PC-9 (cell line): ENCODE data around the gene UTS2. TPM values are rescaled to one million over a fixed set of nuclear protein-coding genes. Genes with fewer than 3 reads are reported as not detected.

Experiments used
- BruUV-seq: library from RNA; stranded (reverse); fragments of 400-500 nt; replicated peaks from 2 replicates; lab custom pipeline; 2021; lab: Mats Ljungman, UMichigan
- CTCF ChIA-PET: fragments of 300-600 bp; sonication (Branson Sonifier 250); formaldehyde crosslinking; loops from one replicate; lab custom pipeline; 2022; ENCODE audit warnings: antibody characterized with exemption; lab: Charles Lee
- POLR2A ChIA-PET: fragments of 300-600 bp; sonication (Branson Sonifier 250); formaldehyde crosslinking; loops from one replicate; lab custom pipeline; 2022; ENCODE audit warnings: antibody characterized with exemption; ENCODE audit not compliant: unreplicated experiment; lab: Charles Lee
- DNase-seq, 2 experiments: peaks; one replicate each; pipeline versions ENCODE4 v3.0.0 to v3.0.0-alpha.2; 2015 to 2022; ENCODE audit warnings: mixed read lengths in 1 of 2
- H2AFZ ChIP-seq: fragments of 200-600 bp; sonication (generic); 2 replicates; pipeline ENCODE4 v1.8.1; 2017; ENCODE audit warnings: antibody characterized with exemption
- H3F3A ChIP-seq: fragments of 200-600 bp; sonication (generic); 2 replicates; pipeline ENCODE4 v1.8.1; 2017; ENCODE audit warnings: antibody characterized with exemption, mild to moderate bottlenecking, low read depth; ENCODE audit not compliant: insufficient read depth
- H3K27ac ChIP-seq: fragments of 200-600 bp; sonication (generic); 2 replicates; pipeline ENCODE4 v1.6.1; 2016; ENCODE audit warnings: mixed run types
- H3K27me3 ChIP-seq: fragments of 200-600 bp; sonication (generic); 2 replicates; pipeline ENCODE4 v1.6.1; 2016; ENCODE audit warnings: low read depth, mixed run types; ENCODE audit not compliant: insufficient read depth
- H3K36me3 ChIP-seq: fragments of 200-600 bp; sonication (generic); 2 replicates; pipeline ENCODE4 v1.6.1; 2016; ENCODE audit warnings: low read depth, mixed run types
- H3K4me1 ChIP-seq: fragments of 200-600 bp; sonication (generic); replicated peaks from 2 replicates; pipeline ENCODE4 v1.6.1; 2016; ENCODE audit warnings: mixed run types; ENCODE audit not compliant: insufficient read depth
- H3K4me2 ChIP-seq: fragments of 200-600 bp; sonication (generic); 2 replicates; pipeline ENCODE4 v1.6.1; 2017; ENCODE audit warnings: mixed run types
- H3K4me3 ChIP-seq: fragments of 200-600 bp; sonication (generic); 2 replicates; pipeline ENCODE4 v1.6.1; 2016; ENCODE audit warnings: mixed run types
- H3K79me2 ChIP-seq: fragments of 200-600 bp; sonication (generic); 2 replicates; pipeline ENCODE4 v1.6.1; 2017; ENCODE audit warnings: low read depth, mixed run types
- H3K9me2 ChIP-seq: fragments of 200-600 bp; sonication (generic); 2 replicates; pipeline ENCODE4 v1.8.1; 2017; ENCODE audit warnings: mild to moderate bottlenecking; ENCODE audit not compliant: insufficient read depth
- H3K9me3 ChIP-seq: fragments of 200-600 bp; sonication (generic); 2 replicates; pipeline ENCODE4 v1.8.1; 2016; ENCODE audit warnings: low read depth; ENCODE audit not compliant: insufficient read depth
- H4K20me1 ChIP-seq: fragments of 200-600 bp; sonication (generic); 2 replicates; pipeline ENCODE4 v1.8.1; 2017; ENCODE audit not compliant: insufficient read depth
- EZH2 ChIP-seq: fragments of 200-600 bp; sonication (generic); IDR thresholded peaks from 2 replicates; pipeline ENCODE4 v1.8.0; 2017; ENCODE audit warnings: antibody characterized with exemption, low read depth
- intact Hi-C: fragments of 100-400 bp; cut with micrococcal nuclease; formaldehyde crosslinking; loops from one replicate; pipeline ENCODE4 v1.10.0; 2022; ENCODE audit not compliant: unreplicated experiment
- total RNA-seq: library from RNA; stranded (reverse); gene quantifications from 2 replicates; pipeline ENCODE4 v1.2.3, GENCODE V29; 2021
- TF ChIP-seq, protein P1 (sequence below): fragments of 200-600 bp; sonication (generic); conservative IDR thresholded peaks from 2 replicates; pipeline ENCODE4 v1.6.1; 2017; ENCODE audit warnings: mixed run types, antibody characterized with exemption, mild to moderate bottlenecking, moderate library complexity

Gene UTS2
- total RNA-seq, 1 experiment from 2014 or later, result 23.8 TPM

DNA sequence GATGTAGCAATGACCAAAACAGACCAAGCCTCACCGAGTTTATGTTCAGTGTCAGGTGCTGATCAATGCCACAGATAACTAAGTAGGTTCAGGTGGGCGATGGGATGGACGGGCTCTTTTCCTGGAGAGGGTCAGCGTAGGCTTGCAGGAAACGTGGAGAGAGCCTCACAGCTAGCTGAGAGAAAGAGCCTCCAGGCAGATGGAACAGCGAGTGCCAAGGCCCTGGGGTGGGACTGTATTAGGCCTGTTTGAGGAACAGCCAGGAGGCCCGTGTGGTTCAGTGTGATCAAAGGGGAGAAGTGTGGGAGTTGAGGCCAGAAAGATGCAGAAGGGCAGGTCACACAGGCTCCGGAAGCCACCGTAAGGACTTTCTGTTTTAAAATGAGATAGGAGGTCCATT, 7.3 kb upstream of the UTS2 start:
- no peak overlapping the region for H3K27ac ChIP-seq
- CTCF ChIA-PET, result interaction anchor here (0.6 kb wide), 1 partner anchor 187 kb away, joined by 3 read pairs; no protein-coding TSS in a partner anchor
- H3K36me3 ChIP-seq, result no peaks in the 10 kb centered on the region
- POLR2A ChIA-PET, result no interaction called here
- no peaks in the 10 kb centered on the region for H3K79me2 ChIP-seq
- no peak for TF ChIP-seq EZH2
- TF ChIP-seq, protein P1, sequence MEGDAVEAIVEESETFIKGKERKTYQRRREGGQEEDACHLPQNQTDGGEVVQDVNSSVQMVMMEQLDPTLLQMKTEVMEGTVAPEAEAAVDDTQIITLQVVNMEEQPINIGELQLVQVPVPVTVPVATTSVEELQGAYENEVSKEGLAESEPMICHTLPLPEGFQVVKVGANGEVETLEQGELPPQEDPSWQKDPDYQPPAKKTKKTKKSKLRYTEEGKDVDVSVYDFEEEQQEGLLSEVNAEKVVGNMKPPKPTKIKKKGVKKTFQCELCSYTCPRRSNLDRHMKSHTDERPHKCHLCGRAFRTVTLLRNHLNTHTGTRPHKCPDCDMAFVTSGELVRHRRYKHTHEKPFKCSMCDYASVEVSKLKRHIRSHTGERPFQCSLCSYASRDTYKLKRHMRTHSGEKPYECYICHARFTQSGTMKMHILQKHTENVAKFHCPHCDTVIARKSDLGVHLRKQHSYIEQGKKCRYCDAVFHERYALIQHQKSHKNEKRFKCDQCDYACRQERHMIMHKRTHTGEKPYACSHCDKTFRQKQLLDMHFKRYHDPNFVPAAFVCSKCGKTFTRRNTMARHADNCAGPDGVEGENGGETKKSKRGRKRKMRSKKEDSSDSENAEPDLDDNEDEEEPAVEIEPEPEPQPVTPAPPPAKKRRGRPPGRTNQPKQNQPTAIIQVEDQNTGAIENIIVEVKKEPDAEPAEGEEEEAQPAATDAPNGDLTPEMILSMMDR, result no peak
- H3K4me1 ChIP-seq, result no peaks in the 10 kb centered on the region
- H3K4me3 ChIP-seq, result no peak overlapping the region
- intact Hi-C loops, result no loop called here
- H2AFZ ChIP-seq, result no peak overlapping the region
- no peak for DNase-seq
- H3F3A ChIP-seq, result no peaks in the 10 kb centered on the region
- no TSS peak for BruUV-seq
- H3K9me3 ChIP-seq, result no peaks in the 10 kb centered on the region
- no peaks in the 10 kb centered on the region for H4K20me1 ChIP-seq
- no peak overlapping the region for H3K4me2 ChIP-seq
- H3K9me2 ChIP-seq, result no peaks in the 10 kb centered on the region
- no peaks in the 10 kb centered on the region for H3K27me3 ChIP-seq

DNA sequence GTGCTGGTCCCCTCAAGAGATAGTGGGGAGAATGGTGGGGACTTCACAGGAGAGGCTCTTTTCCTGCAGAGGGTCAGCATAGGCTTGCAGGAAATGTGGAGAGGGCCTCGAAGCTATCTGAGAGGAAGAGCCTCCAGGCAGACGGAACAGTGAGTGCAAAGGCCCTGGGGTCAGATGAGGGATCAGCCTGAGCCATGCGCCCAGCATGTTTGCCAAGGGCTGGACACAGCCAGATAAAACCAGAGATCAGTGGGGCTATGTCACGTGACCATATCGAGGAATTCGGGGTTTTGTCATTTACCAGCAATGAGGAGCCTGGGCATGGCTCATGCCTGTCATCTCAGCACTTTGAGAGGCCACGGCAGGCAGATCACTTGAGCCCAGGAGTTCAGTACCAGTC, 6.5 kb upstream of the UTS2 start:
- Histone ChIP-seq H3K27me3 (no peaks in the 10 kb centered on the region), H3K9me3 (no peaks in the 10 kb centered on the region), H2AFZ (no peak overlapping the region), H3K4me1 (no peaks in the 10 kb centered on the region), H3K79me2 (no peaks in the 10 kb centered on the region), H3K36me3 (no peaks in the 10 kb centered on the region), H3K9me2 (no peaks in the 10 kb centered on the region), H3K4me2 (no peak overlapping the region), H3F3A (no peaks in the 10 kb centered on the region), H3K4me3 (no peak overlapping the region), H4K20me1 (no peaks in the 10 kb centered on the region), H3K27ac (no peak overlapping the region)
- DNase-seq, result no peak
- intact Hi-C loops, result no loop called here
- POLR2A ChIA-PET, result no interaction called here
- BruUV-seq, result no TSS peak
- CTCF ChIA-PET, result no interaction called here
- no peak for TF ChIP-seq EZH2
- TF ChIP-seq, protein P1, result no peak

DNA sequence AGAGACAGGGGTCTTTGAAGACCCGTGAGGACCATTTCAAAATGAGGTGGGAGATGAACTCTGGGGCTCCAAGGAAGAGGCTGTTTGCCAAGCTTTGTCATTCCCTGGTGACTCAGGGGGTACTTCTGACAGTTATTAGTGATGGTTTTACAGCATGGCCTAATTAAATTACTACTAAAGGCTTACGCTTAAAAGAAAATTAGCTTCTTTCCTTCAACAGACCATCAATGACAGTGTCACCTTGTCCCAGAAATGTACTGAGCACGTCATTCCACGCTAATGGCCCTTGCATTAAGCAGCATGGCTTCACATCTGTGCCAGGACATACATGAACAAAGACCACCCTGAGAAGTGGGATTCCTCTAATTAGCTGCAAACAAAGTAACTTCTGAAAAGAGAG, 5.1 kb upstream of the UTS2 start:
- ChIA-PET POLR2A (no interaction called here), CTCF (interaction anchor here (0.6 kb wide), 1 partner anchor 685 kb away, joined by 7 read pairs; no protein-coding TSS in a partner anchor)
- H3F3A ChIP-seq, result no peaks in the 10 kb centered on the region
- DNase-seq, result no peak
- H3K79me2 ChIP-seq, result no peaks in the 10 kb centered on the region
- no peak overlapping the region for H3K4me3 ChIP-seq
- H2AFZ ChIP-seq, result no peak overlapping the region
- no peaks in the 10 kb centered on the region for H3K9me3 ChIP-seq
- no peaks in the 10 kb centered on the region for H3K36me3 ChIP-seq
- H3K27me3 ChIP-seq, result no peaks in the 10 kb centered on the region
- H3K27ac ChIP-seq, result no peak overlapping the region
- no peaks in the 10 kb centered on the region for H3K4me1 ChIP-seq
- intact Hi-C loops, result no loop called here
- no peaks in the 10 kb centered on the region for H4K20me1 ChIP-seq
- no peak for TF ChIP-seq EZH2
- TF ChIP-seq, protein P1, result no peak
- no peaks in the 10 kb centered on the region for H3K9me2 ChIP-seq
- BruUV-seq, result no TSS peak
- no peak overlapping the region for H3K4me2 ChIP-seq
